GM21529 (cell line): Measurements from ENCODE around the gene OR4M1.
"Not testable (repeated sequence)": the region's sequence is repeated elsewhere in the genome, so short reads cannot be mapped to it uniquely, and the experiment has no call there.

Experiments used
- ATAC-seq: cut with Tn5 transposase; IDR thresholded peaks from one replicate; pipeline ENCODE4 v1.9.1; 2021; ENCODE audit not compliant: unreplicated experiment

Gene OR4M1

GRCh38 chr14:19821016-19821415 lies 47.7 kb downstream of the OR4M1 start:
- ATAC-seq: not testable (repeated sequence)

- ATAC-seq: no peak
These were observed 49.9 kb downstream of the OR4M1 start for GRCh38 chr14:19823178-19823577.

DNA sequence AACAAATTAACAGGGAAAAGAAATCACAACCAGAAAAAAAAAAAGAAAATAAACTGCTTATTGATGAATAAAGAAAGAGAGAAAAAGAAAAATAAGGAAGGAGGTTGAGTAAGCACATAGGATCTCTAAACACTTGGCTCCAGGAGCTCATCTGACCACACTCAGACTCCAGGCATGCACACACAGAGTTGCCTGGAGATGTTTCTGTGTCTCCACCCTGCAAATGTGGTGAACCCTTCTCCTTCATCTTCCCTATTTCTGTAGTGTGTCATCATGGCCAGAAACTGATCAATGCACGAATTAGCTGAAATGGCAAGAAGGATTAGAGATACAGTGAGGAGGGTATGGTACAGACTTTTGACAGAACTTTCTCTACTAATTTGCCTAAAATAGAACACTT lies 50.5 kb downstream of the OR4M1 start:
- no peak for ATAC-seq

GRCh38 chr14:19827626-19828244 lies 54.4 kb downstream of the OR4M1 start:
- ATAC-seq: not testable (repeated sequence)

DNA sequence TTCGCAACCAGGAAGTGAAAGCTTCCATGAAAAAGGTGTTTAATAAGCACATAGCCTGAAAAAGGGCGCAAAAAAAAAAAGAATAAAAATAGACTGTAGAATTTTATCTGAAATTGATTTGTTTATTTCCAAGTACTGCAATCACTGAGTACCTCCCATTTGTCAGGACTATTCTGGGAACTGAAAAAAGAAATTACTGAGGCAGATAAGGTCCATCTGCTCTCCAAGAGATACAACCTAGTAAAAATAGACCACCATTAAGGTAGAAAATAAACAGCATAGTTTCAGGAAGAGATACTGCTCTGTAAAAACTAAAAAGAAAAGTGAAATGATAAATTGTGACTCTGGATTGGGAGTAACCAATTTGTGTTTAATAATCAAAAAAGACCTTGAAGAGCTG lies 55.0 kb downstream of the OR4M1 start:
- ATAC-seq: no peak
